M059J (cell line): ENCODE results near the gene CDRT15L2. TPM values are rescaled to one million over a fixed set of nuclear protein-coding genes. Genes with fewer than 3 reads are reported as not detected.
"Not testable (repeated sequence)": the region's sequence is repeated elsewhere in the genome, so short reads cannot be mapped to it uniquely, and the experiment has no call there.

Experiments used
- DNase-seq: peaks from one replicate; pipeline ENCODE4 v3.0.0-alpha.2; 2012; ENCODE audit warnings: low read depth
- total RNA-seq: library from RNA; depleted of rRNA; stranded (reverse); fragments of >200 nt; shearing (Covaris generic); gene quantifications from 2 replicates; pipeline ENCODE4 v1.2.3, GENCODE V29; 2014; rRNA removed

CDRT15L2 gene
- total RNA-seq, result not detected in 2 replicates

DNA sequence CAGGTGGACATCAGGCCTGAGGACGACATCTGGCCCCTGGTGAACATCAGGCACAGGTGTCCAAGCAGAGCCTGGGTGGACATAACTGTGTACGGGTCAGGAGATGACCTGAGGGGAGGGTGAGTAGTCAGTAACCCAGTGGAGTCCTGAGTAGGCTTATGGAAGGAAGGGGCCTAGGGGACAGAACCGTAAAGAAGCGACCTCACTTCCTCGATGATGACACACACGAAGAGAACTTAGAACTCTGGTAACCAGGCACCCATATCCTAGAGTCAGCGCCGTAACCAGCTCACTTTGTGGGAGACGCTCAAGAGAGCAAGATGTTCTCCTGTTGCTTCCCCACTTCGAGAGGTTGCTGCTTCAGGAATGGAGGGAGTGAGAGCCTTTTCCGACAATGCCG lies at the start of gene CDRT15L2:
Gene CDRT15L2, plus strand, starts transcription at position 301 of the 400 bp plus-strand sequence. Its CDS starts 20 bp downstream, at position 321.
- not testable (repeated sequence) for DNase-seq

GRCh38 chr17:20530104-20530503 lies 49.4 kb upstream of the CDRT15L2 start:
- DNase-seq, result not testable (repeated sequence)

GRCh38 chr17:20532544-20533090 lies 46.9 kb upstream of the CDRT15L2 start:
- peak; percentile 4 for DNase-seq

DNA sequence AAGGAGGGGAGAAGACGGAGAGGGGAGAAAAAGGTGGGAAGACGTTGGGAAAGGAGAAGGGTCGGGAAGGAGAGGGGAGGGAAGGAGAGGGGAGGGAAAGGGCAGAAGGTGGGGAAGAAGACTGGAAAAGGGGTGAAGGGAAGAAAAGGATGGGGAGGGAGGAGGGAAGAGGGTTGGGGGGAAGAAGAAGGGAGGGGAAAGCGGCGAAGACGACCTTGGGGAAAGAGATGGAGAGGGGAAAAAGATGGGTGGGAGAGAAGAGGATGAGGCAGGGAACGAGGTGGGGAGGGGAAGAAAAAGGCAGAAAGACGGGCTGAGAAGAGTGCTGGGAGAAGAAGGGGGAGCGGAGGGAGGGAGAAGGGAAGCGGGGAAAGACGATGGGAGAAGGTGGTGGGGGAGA lies 46.3 kb upstream of the CDRT15L2 start:
- peak; percentile 10 for DNase-seq

GRCh38 chr17:20534711-20535550 lies 44.6 kb upstream of the CDRT15L2 start:
- DNase-seq, result not testable (repeated sequence)

- DNase-seq, result not testable (repeated sequence)
Measured at GRCh38 chr17:20540414-20540813, 39.1 kb upstream of the CDRT15L2 start.

GRCh38 chr17:20540865-20541264 lies 38.7 kb upstream of the CDRT15L2 start:
- DNase-seq, result peak; percentile 46

DNA sequence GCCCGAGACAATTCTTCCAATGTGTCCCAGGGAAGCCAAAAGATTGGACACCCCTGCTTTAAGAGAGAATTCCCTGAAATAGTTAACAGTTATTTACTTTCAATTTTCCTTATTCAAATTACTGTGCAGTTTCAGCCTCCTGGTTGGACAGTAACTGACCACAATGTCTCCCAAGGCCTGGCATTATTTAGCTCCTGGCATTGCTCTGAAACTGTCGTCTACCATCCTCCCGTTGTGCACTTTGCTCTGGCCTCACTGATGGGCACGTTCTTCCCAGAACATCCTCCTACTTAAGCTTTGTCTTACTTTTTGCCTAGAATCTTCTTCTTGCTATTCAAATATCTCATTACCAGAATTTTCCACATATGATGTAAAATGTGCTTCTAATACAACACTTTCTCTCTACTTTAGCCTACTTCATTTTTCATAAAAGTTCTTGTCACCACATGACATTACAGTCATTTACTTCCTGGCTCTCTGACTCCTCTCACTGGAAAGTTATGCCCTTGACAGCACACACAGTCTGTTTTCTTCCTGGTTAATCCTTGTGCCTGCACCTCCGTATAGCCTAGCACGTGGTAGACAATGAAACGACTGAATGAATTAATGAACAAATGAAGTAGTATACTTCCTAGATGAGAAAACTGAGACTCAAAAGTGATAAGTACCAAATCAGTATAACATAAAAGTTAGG lies 37.5 kb upstream of the CDRT15L2 start:
- peak; percentile 67 for DNase-seq

- DNase-seq, result not testable (repeated sequence)
Measured at GRCh38 chr17:20547923-20548322, 31.6 kb upstream of the CDRT15L2 start.

DNA sequence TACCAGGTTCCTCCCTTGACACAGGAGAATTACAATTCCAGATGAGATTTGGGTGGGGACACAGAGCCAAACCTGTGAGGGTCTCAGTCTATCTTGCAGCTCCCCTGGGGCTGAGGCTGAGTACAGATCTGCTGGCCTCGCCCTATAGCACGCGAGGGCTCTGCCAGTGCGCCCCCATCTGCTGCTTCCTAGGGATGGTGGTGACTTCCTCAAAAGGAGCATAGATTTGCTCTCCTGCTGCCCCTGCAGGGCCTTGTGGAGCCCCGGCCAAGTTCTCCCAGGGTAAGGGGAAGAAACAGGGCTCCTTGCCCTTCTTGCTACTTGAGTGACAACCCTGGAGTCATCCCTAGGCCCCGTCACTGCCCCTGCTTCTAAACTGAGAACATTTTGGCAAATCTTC lies 26.6 kb upstream of the CDRT15L2 start:
- not testable (repeated sequence) for DNase-seq

- not testable (repeated sequence) for DNase-seq
Measured at GRCh38 chr17:20554728-20555127, 24.8 kb upstream of the CDRT15L2 start.

GRCh38 chr17:20555135-20556010 lies 24.2 kb upstream of the CDRT15L2 start:
- DNase-seq, result not testable (repeated sequence)

- not testable (repeated sequence) for DNase-seq
Measured at GRCh38 chr17:20558096-20558495, 21.4 kb upstream of the CDRT15L2 start.

DNA sequence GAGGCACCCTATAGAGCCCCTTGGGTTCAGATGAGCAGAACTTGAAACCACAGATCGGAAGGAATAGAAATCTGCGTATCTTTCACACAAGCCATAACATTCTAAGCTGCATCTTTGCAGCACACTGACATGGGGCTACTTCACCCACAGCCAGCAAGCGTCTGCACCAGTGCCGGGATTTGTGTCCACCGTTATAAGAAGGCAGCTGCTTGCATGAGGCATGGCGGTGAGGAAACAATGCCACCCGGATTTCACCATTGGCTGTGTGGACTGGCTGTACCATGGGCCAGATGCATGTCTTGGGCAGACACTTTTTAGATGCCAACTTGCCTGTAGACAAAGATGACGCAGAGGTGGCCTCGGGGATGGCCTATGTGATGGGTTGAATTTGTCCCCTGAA lies 20.5 kb upstream of the CDRT15L2 start:
- DNase-seq, result not testable (repeated sequence)

DNA sequence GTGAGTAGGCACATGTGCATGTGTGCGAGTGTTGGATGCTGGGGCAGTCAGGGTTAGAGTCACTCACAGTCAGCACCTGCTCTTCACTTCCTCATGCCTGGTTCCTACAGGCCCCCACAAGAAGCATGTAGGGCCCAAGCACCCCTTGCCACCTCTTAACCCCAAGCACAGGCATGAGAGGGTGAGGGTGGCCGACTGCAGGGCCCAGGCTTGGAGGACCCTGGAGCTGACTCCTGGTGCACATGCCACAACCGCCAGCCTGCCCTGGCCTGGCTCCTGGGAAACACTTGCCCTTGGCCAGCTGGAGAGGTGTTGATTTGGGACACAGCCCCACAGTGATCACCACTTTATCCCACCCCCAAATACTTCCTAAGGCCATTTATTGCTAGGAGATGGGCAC lies 16.9 kb upstream of the CDRT15L2 start:
- DNase-seq, result no peak

DNA sequence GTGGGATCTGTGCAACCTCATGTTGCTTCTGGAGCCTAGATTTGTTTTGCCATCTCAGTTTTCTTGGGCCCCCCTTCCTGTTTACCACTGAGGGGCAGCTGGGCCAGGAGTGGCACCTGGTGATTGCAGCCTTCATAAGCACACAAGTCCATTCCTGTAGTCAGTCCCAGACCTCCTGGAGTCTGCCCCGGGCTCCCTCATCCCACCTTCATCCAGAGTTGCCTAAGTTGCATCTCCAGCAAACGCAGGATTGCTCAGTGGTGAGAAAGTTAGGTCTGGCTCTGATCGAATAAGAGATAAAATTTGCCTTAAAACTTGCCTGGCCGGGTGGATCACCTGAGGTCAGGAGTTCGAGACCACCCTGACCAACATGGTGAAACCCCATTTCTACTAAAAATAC lies 14.3 kb upstream of the CDRT15L2 start:
- DNase-seq, result not testable (repeated sequence)

DNA sequence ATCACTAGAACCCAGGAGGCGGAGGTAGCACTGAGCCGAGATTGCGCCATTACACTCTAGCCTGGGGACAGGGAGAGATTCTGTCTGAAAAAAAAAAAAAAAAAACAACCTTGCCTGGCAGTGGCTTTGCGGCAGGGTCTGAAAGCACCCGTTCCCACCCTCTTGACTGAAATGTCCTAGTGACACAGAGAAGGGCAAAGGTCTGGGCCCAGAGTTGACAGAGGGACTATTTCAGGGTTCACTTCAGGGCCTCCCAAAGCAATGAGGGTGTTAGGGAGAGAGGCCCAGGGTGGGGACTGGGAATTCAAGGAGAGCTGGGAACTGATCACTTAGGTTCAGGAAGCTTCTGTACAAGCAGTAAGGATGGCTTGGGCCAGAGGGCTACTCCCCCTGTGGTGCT lies 13.8 kb upstream of the CDRT15L2 start:
- DNase-seq, result no peak

DNA sequence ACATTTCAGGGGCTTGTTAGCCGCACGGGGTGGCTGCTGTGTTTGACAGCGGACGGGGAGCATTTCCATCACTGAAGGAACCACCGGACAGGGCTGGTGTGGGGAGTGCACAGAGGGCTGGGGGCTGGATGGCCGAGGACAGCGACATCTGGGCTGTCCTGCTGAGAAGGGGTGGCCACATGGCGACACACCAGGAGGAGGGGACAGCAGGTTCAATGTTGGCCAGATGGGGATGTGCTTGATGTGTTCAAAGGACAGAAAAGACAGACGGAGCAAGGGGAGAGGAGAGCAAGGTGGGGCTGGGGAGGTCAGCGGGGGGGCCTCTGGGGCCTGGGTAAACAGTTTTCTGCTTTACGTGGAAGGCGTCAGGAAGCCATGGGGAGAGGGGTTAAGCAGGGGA lies 12.8 kb upstream of the CDRT15L2 start:
- DNase-seq, result not testable (repeated sequence)

- DNase-seq, result not testable (repeated sequence)
Measured at GRCh38 chr17:20567421-20567820, 12.1 kb upstream of the CDRT15L2 start.

DNA sequence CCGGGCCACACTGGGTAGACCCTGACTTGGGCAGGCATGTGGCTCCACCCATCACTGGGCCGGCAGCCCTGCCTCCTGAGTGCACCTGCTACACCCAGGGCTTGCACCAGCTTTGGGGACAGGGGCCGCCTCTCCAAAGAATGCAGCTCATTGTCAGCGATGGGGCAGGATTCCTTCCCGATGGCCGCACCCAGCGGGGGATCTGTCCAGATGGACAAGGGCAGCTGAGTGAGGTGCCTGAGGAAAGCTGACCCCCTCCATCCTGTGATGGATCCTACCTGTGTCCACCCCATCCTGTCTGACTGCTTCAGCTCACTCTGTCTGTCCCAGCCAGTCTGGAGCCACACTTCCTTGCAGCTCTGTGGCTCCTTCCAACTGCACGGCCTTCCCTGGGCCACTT lies 10.9 kb upstream of the CDRT15L2 start:
- not testable (repeated sequence) for DNase-seq

GRCh38 chr17:20571653-20572052 lies 7.9 kb upstream of the CDRT15L2 start:
- DNase-seq, result not testable (repeated sequence)
